H7 (cell line): ENCODE measurements around the gene HDDC3. TPM values are rescaled to one million over a fixed set of nuclear protein-coding genes. Genes with fewer than 3 reads are reported as not detected.
"Not testable (repeated sequence)": the region's sequence is repeated elsewhere in the genome, so short reads cannot be mapped to it uniquely, and the experiment has no call there.

Experiments used
- DNase-seq: peaks from one replicate; pipeline ENCODE4 v3.0.0; 2012
- H3K27me3 ChIP-seq: 2 replicates; pipeline ENCODE4 v1.6.0; 2011; ENCODE audit warnings: mild to moderate bottlenecking, low read length; ENCODE audit not compliant: control insufficient read depth, insufficient read depth
- H3K36me3 ChIP-seq: replicated peaks from 2 replicates; pipeline ENCODE4 v1.5.1; 2011; ENCODE audit warnings: low read length; ENCODE audit not compliant: control insufficient read depth, insufficient read depth
- H3K4me3 ChIP-seq: 2 replicates; pipeline ENCODE4 v1.5.1; 2011; ENCODE audit warnings: low read depth, mild to moderate bottlenecking, control low read depth, low read length, moderate library complexity; ENCODE audit not compliant: insufficient read depth
- total RNA-seq: library from RNA; depleted of rRNA; stranded (reverse); fragments of >200 nt; shearing (Covaris generic); gene quantifications from 2 replicates; pipeline ENCODE4 v1.2.3, GENCODE V29; 2014

HDDC3 gene
- total RNA-seq, 1 experiment from 2014 or later: 19.4 TPM

DNA sequence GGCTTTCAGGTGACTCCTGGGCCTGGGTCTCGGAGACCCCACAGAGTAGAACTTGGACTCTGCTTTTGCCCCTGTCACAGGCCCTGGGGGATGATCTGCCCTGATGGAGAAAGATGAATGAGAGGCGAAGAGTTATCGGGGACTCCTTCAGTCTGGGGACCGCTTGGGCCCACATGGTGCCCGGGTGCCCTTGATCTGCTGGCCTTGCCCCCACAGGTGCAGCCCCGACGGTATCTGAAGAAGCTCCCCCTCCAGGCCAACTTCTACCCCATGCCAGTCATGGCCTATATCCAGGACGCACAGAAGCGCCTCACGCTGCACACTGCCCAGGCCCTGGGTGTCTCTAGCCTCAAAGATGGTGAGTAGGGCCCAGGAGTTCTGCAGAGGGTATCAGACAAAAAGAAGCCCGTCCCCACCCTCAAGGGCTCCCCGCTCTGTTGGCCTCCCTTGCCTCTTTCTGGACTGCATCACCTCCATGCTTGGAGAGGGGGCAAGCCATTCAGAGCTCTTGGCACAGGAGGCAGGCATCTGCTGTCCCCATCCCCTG lies 18.9 kb downstream of the HDDC3 start:
- Histone ChIP-seq H3K4me3 (no peak overlapping the region), H3K27me3 (no peaks in the 10 kb centered on the region), H3K36me3 (peaks cover 2% of the 10 kb centered on the region)
- DNase-seq: no peak

DNA sequence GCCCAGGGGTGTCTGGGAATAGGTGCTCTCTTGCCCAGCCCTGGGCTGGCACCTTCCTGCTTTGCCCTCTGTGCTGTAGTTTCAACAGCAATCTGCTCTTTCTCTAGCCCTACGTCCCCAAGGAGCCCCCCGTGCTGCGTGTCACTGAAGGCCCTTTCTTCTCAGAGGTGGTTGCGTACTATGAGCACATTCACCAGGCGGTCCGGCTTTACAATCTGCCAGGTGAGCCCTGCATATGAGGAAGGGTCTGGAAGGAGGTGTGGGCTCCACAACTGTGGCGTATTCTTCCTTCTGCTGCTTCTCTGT lies 19.6 kb downstream of the HDDC3 start:
- H3K27me3 ChIP-seq: no peaks in the 10 kb centered on the region
- peaks cover 2% of the 10 kb centered on the region for H3K36me3 ChIP-seq
- no peak overlapping the region for H3K4me3 ChIP-seq
- DNase-seq: no peak

GRCh38 chr15:90911906-90912769 lies 20.2 kb downstream of the HDDC3 start:
- Histone ChIP-seq H3K4me3 (no peak overlapping the region), H3K36me3 (peaks cover 3% of the 10 kb centered on the region), H3K27me3 (no peaks in the 10 kb centered on the region)
- no peak for DNase-seq

- no peak for DNase-seq
- no peak overlapping the region for H3K4me3 ChIP-seq
- peaks cover 3% of the 10 kb centered on the region for H3K36me3 ChIP-seq
- H3K27me3 ChIP-seq: no peaks in the 10 kb centered on the region
These were observed 21.1 kb downstream of the HDDC3 start for GRCh38 chr15:90911302-90911623.

DNA sequence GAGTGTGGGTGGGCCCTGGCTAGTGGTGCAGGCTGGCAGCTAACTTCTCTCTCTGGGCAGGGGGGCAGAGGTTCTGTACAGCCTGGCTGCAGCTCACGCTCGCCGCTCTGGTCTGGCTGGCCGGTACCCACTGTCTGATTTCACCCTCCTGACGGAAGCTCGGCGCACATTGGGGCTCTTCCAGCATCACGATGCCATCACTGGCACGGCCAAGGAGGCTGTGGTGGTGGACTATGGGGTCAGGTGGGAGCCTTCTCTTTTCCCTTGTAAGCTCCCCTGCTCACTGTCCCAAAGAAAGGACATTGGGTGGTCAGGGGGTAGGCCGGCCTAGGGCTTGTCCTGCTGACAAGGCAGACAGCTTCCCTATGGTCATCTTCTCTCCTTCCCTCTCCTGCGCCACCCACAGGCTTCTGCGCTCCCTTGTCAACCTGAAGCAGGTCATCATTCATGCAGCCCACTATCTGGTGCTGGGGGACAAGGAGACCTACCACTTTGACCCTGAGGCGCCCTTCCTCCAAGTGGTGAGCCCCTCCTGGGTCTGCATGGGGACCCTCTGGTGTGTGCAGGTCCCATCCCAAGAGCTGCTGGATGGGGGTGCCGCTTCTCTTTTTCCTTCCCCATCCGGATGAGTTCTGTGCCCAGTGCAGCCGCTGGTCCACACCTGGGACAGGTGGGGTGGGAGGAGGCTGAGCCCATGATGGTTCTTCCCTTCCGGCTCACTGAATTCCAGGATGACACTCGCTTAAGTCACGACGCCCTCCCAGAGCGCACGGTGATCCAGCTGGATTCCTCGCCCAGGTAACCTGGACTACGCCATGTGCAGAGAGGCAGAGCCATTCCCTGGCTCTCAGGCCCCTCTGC lies 21.7 kb downstream of the HDDC3 start:
- Histone ChIP-seq H3K36me3 (peaks cover 3% of the 10 kb centered on the region), H3K27me3 (no peaks in the 10 kb centered on the region), H3K4me3 (no peak overlapping the region)
- DNase-seq: no peak

GRCh38 chr15:90909976-90910375 lies 22.4 kb downstream of the HDDC3 start:
- no peaks in the 10 kb centered on the region for H3K27me3 ChIP-seq
- DNase-seq: no peak
- peaks cover 3% of the 10 kb centered on the region for H3K36me3 ChIP-seq
- H3K4me3 ChIP-seq: no peak overlapping the region

- not testable (repeated sequence) for DNase-seq, H3K36me3 ChIP-seq, H3K4me3 ChIP-seq, H3K27me3 ChIP-seq
These were observed 22.9 kb downstream of the HDDC3 start for GRCh38 chr15:90909449-90909848.

GRCh38 chr15:90907838-90908507 lies 24.4 kb downstream of the HDDC3 start:
- peaks cover 3% of the 10 kb centered on the region for H3K36me3 ChIP-seq

GRCh38 chr15:90907051-90907660 lies 25.2 kb downstream of the HDDC3 start:
- Histone ChIP-seq H3K36me3 (peaks cover 1% of the 10 kb centered on the region), H3K27me3 (peaks cover 11% of the 10 kb centered on the region), H3K4me3 (no peak overlapping the region)
- no peak for DNase-seq

More at GRCh38 chr15:90907838-90908507, 24.4 kb downstream of the HDDC3 start:
- Histone ChIP-seq H3K4me3 (no peak overlapping the region), H3K27me3 (peaks cover 11% of the 10 kb centered on the region)
- no peak for DNase-seq

DNA sequence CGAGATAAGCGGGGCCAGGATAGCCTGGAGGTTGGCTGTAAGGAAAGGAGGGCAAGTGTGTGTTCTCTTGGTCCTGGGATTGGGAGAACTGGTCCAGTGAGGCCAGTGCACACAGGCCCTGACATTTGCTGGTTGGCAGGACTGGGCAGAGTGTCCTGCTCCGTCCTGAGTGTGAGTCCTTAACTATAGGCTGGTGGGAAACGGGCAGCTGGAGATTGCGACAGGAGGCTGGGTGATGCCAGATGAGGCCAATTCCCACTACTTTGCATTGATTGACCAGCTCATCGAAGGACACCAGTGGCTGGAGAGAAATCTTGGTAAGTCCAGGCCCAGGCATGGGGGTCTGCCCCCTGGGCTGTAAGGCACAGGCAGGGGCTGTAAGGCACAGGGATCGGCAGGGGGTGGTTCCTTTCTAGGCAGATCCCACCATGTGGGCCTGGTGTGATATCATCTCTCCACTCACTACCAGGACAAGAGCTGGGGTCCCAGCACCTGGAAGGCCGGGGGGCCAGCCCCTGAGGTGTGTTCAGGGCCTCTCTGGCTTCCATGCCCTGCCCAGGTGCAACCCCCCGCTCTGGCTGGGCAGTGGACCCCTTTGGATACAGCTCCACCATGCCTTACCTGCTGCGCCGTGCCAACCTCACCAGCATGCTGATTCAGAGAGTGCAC lies 26.0 kb downstream of the HDDC3 start:
- H3K4me3 ChIP-seq: no peak overlapping the region

GRCh38 chr15:90905306-90906180 lies 26.8 kb downstream of the HDDC3 start:
- H3K27me3 ChIP-seq: peaks cover 11% of the 10 kb centered on the region
- no peak for DNase-seq
- no peak overlapping the region for H3K4me3 ChIP-seq
- H3K36me3 ChIP-seq: peaks cover 1% of the 10 kb centered on the region

More for the DNA sequence above, 26.0 kb downstream of the HDDC3 start:
- Histone ChIP-seq H3K36me3 (peaks cover 1% of the 10 kb centered on the region), H3K27me3 (peaks cover 11% of the 10 kb centered on the region)
- no peak for DNase-seq

DNA sequence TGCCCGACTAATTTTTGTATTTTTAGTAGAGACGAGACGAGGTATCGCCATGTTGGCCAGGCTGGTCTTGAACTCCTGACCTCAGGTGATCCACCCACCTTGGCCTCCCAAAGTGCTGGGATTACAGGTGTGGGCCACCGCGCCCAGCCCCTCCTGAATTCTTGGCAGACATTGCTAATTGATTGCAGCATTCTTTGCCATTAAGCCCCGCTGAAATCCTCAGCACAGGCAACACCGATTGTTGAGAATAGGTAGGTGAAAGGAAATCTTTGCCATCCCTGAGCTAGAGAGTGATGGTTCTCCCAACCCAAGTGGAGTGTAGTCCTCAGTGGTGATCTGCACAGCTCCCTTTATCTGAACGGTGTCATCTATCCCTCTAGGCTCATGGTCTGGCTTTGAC lies 27.6 kb downstream of the HDDC3 start:
- DNase-seq: no peak

More for the DNA sequence above, 27.6 kb downstream of the HDDC3 start:
- peaks cover 11% of the 10 kb centered on the region for H3K27me3 ChIP-seq
- H3K4me3 ChIP-seq: no peak overlapping the region
- H3K36me3 ChIP-seq: peaks cover 1% of the 10 kb centered on the region
